ENCODE data around the gene PI4KB. TPM values are rescaled to one million over a fixed set of nuclear protein-coding genes. Genes with fewer than 3 reads are reported as not detected.

The PI4KB gene
- total RNA-seq, 4 donors from 2014 or later: 54.8 to 79.5 (median 68.9) TPM

DNA sequence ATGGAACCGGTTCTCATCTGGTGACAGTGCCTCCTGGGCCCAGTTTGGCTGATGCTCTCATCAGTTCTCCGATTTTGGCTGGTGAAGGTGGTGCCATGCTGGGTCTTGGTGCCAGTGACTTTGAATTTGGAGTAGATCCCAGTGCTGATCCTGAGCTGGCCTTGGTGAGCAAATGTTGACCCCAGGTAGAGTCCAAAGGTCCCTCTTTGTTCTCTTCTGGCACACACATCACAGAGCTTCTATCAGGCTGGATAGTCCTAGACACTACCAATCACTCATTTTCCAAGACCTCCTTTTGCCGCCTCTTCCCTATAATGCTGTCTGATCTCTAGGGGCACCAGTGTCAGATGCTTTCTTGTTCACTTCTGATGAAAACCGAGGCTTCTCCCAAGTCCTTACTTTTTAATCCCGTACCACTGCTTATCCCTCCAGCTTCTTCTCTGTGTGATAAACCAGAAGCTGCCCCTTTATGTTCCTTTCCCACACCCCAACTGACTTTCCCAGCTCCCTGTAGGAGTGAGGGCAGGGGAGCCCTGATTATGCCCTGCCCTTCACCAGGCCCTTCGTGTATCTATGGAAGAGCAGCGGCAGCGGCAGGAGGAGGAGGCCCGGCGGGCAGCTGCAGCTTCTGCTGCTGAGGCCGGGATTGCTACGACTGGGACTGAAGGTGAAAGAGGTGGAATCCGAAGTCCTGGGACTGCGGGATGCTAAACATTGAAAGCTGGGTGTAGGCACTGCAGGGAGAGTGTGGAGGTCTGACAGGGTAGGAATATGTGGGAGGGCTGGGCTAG lies 61.6 kb downstream of the PI4KB start:
- Histone ChIP-seq H3K36me3 (peaks cover 44 to 88% (median 83%) of the 10 kb centered on the region in 4 donors), H3K4me3 (no peak overlapping the region), H3K9me3 (no peaks in the 10 kb centered on the region), H3K27ac (replicated peaks in 1 of 4) (no peak overlapping the region), H3K27me3 (no peaks in the 10 kb centered on the region), H3K4me1 (peaks cover 0 to 7% (median 0%) of the 10 kb centered on the region in 4 donors)
- DNase-seq (ENCODE audit: extremely low spot score): no peak
- 88% methylated on average over 14 of the region's 14 CpGs for WGBS
- intact Hi-C loops (cut with DNase I): no loop called here
- no peak for TF ChIP-seq POLR2A (IDR thresholded peaks at IDR 0.05; ENCODE audit: low read depth)
- TF ChIP-seq, protein P1, sequence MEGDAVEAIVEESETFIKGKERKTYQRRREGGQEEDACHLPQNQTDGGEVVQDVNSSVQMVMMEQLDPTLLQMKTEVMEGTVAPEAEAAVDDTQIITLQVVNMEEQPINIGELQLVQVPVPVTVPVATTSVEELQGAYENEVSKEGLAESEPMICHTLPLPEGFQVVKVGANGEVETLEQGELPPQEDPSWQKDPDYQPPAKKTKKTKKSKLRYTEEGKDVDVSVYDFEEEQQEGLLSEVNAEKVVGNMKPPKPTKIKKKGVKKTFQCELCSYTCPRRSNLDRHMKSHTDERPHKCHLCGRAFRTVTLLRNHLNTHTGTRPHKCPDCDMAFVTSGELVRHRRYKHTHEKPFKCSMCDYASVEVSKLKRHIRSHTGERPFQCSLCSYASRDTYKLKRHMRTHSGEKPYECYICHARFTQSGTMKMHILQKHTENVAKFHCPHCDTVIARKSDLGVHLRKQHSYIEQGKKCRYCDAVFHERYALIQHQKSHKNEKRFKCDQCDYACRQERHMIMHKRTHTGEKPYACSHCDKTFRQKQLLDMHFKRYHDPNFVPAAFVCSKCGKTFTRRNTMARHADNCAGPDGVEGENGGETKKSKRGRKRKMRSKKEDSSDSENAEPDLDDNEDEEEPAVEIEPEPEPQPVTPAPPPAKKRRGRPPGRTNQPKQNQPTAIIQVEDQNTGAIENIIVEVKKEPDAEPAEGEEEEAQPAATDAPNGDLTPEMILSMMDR (IDR thresholded peaks at IDR 0.05): no peak
- TF ChIP-seq EP300 (IDR thresholded peaks at IDR 0.05): no peak
- no peak for TF ChIP-seq POLR2AphosphoS5 (IDR thresholded peaks at IDR 0.05)

DNA sequence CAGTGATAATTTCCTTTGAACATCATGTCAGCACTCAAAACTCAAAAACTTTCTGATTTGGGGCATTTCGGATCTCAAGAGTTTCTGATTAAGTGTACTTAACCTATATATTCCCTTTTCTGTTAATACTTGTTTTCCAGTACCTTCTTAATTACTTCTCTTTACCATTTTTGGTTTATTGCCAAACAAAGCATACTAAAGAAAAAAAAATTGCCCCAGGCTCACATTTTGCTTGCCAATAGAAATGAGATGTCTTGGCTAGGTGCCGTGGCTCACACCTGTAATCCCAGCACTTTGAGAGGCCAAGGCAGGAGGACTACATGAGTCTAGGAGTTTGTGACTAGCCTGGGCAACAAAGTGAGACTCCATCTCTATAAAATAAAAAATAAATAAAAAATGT lies 67.9 kb downstream of the PI4KB start:
- no peak overlapping the region for H3K27ac ChIP-seq (replicated peaks in 1 of 4)
- DNase-seq (ENCODE audit: extremely low spot score): no peak
- TF ChIP-seq POLR2AphosphoS5 (IDR thresholded peaks at IDR 0.05) (no peak), POLR2A (IDR thresholded peaks at IDR 0.05; ENCODE audit: low read depth) (no peak), EP300 (IDR thresholded peaks at IDR 0.05) (no peak)
- TF ChIP-seq, protein P1 (IDR thresholded peaks at IDR 0.05): no peak
- WGBS: 81% methylated on average over 2 of the region's 2 CpGs
- H3K9me3 ChIP-seq: no peaks in the 10 kb centered on the region
- peaks cover 13 to 31% (median 25%) of the 10 kb centered on the region in 4 donors for H3K36me3 ChIP-seq
- H3K27me3 ChIP-seq: no peaks in the 10 kb centered on the region
- intact Hi-C loops (cut with DNase I): no loop called here
- peaks cover 10 to 47% (median 30%) of the 10 kb centered on the region in 4 donors for H3K4me1 ChIP-seq
- H3K4me3 ChIP-seq: no peak overlapping the region

DNA sequence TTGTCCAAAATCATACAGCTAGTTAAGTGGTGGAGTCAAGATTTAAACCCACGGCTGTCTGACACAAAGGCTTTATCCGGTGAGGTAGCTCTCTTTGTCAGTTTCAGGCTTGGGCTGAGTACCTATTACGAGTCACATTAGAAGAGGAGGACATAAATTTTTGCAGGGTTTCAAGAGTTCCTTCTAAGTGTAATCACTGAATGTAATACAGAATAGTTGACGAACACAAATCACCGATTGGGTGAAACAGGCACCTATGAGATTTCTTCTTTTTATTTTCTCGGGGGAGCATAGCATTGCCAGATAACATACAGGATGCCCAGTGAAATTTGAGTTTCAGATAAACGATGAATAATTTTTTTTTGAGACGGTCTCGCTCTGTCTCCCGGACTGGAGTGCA lies 71.8 kb downstream of the PI4KB start:
- peak overlapping the region; percentile 86 to 91 (median 90) for H3K27ac ChIP-seq (replicated peaks in 1 of 4)
- intact Hi-C loops (cut with DNase I): no loop called here

DNA sequence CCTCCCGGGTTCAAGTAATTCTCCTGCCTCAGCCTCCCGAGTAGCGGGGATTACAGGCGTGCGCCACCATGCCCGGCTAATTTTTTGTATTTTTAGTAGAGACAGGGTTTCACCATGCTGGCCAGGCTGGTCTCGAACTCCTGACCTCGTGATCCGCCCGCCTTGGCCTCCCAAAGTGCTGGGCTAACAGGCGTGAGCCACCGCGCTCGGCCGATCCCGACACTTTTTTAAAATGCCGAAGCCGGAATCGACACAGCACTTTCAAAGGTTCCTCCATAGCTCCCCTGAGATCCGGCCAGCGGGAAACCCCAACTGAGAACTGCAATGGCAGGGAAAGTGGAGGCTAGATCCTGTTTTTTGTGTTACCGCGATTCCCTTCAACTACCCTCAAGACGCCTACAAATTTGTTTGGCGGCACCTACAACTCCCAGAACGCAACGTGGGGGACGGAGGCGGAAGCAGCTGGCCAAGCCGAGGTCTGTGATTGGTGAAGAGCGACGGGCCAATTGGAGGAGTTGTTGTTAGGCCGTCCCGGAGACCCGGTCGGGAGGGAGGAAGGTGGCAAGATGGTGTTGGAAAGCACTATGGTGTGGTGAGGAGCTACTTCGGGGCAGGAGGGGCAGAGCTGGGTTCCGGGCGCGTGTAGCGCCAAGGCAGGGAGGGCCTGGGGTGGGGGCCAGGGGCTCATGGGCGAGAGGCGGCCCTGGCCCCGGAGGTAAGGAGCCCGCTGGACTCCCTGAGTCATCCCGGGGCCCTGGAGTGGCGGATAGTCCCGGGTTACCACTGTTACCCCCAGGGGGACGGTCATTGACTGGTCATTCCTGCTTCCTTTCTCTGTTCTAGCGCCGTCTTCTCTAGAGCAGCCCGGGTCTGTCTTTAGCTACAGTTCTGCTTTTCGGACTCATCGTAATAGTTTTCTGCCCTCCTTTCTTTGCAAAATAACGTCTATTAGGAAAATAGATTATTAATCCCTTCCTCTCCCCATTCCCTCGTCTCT lies 72.7 kb downstream of the PI4KB start, which contains the start of gene PSMD4:
TSS of gene PSMD4 (plus strand) at position 518 of the 997 bp plus-strand sequence. CDS start at position 567, 49 bp downstream.
- Histone ChIP-seq H3K27me3 (no peaks in the 10 kb centered on the region), H3K36me3 (peaks cover 0 to 18% (median 4%) of the 10 kb centered on the region in 4 donors), H3K9me3 (no peaks in the 10 kb centered on the region), H3K4me1 (peaks cover 14 to 42% (median 35%) of the 10 kb centered on the region in 4 donors), H3K4me3 (peak within 1 kb of the TSS; percentile 84 to 100 (median 90)), H3K27ac (replicated peaks in 1 of 4) (peak within 1 kb of the TSS; percentile 86 to 91 (median 90))
- DNase-seq (ENCODE audit: extremely low spot score): peak; percentile 98
- 12% methylated on average over 44 of the region's 56 CpGs for WGBS
- TF ChIP-seq POLR2AphosphoS5 (IDR thresholded peaks at IDR 0.05): peak; percentile 97 to 98
- TF ChIP-seq, protein P1 (IDR thresholded peaks at IDR 0.05): no peak
- peak; percentile 81 for TF ChIP-seq POLR2A (IDR thresholded peaks at IDR 0.05; ENCODE audit: low read depth)
- intact Hi-C loops (cut with DNase I): no loop called here

More for the DNA sequence above, 71.8 kb downstream of the PI4KB start:
- 43% methylated on average over 10 of the region's 10 CpGs for WGBS
- H3K9me3 ChIP-seq: no peaks in the 10 kb centered on the region
- H3K27me3 ChIP-seq: no peaks in the 10 kb centered on the region
- DNase-seq (ENCODE audit: extremely low spot score): no peak
- peaks cover 0 to 10% (median 0%) of the 10 kb centered on the region in 4 donors for H3K36me3 ChIP-seq
- peaks cover 14 to 43% (median 35%) of the 10 kb centered on the region in 4 donors for H3K4me1 ChIP-seq
- peak overlapping the region; percentile 84 to 100 (median 90) for H3K4me3 ChIP-seq
- TF ChIP-seq, protein P1 (IDR thresholded peaks at IDR 0.05): no peak
- TF ChIP-seq POLR2A (IDR thresholded peaks at IDR 0.05; ENCODE audit: low read depth) (no peak), POLR2AphosphoS5 (IDR thresholded peaks at IDR 0.05) (no peak), EP300 (IDR thresholded peaks at IDR 0.05) (no peak)
